IMR-90 (cell line): ENCODE results near the gene PLOD1. TPM values are rescaled to one million over a fixed set of nuclear protein-coding genes. Genes with fewer than 3 reads are reported as not detected.

ENCODE experiments used
- ATAC-seq: fragments of 200-7000 bp; cut with Tn5 transposase; 2 replicates; pipeline ENCODE4 v1.9.1; 2020; ENCODE audit warnings: low read depth, mild to moderate bottlenecking, moderate library complexity
- BruUV-seq: library from RNA; stranded (reverse); fragments of 400-500 nt; replicated peaks from 2 replicates; lab custom pipeline; 2021; lab: Mats Ljungman, UMichigan
- CTCF ChIA-PET: fragments of 300-600 bp; formaldehyde crosslinking; extraction: SDS; loops from one replicate; lab custom pipeline; 2021; ENCODE audit warnings: antibody characterized with exemption; lab: Yijun Ruan, JAX
- POLR2A ChIA-PET: fragments of 300-600 bp; sonication (Branson Sonifier 250); formaldehyde crosslinking; loops from one replicate; lab custom pipeline; 2022; ENCODE audit warnings: antibody characterized with exemption; ENCODE audit not compliant: unreplicated experiment; lab: Charles Lee
- DNase-seq: peaks from one replicate; pipeline ENCODE4 v3.0.0; 2013
- H2AFZ ChIP-seq: replicated peaks from 2 replicates; pipeline ENCODE3; 2013; ENCODE audit warnings: low read length, mild to moderate bottlenecking; ENCODE audit not compliant: poor library complexity
- H2AK5ac ChIP-seq: 2 replicates; pipeline ENCODE4 v1.6.1; 2013; ENCODE audit warnings: low read depth, low read length, inconsistent platforms
- H2AK9ac ChIP-seq: replicated peaks from 2 replicates; pipeline ENCODE3; 2013; ENCODE audit warnings: mild to moderate bottlenecking, low read depth, low read length, moderate library complexity; ENCODE audit not compliant: poor library complexity
- H2BK120ac ChIP-seq: 2 replicates; pipeline ENCODE4 v1.6.1; 2013; ENCODE audit warnings: low read depth, low read length, inconsistent platforms
- H2BK15ac ChIP-seq: 3 replicates; pipeline ENCODE4 v1.6.1; 2013; ENCODE audit warnings: low read depth, low read length, inconsistent platforms
- H2BK20ac ChIP-seq: 2 replicates; pipeline ENCODE4 v1.6.1; 2013; ENCODE audit warnings: low read depth, mild to moderate bottlenecking, inconsistent platforms, low read length, moderate library complexity
- H2BK5ac ChIP-seq: 2 replicates; pipeline ENCODE4 v1.6.1; 2013; ENCODE audit warnings: mild to moderate bottlenecking, low read depth, low read length, inconsistent platforms; ENCODE audit not compliant: poor library complexity, severe bottlenecking
- H3K14ac ChIP-seq: replicated peaks from 2 replicates; pipeline ENCODE4 v1.6.1; 2013; ENCODE audit warnings: low read depth, low read length, inconsistent platforms
- H3K18ac ChIP-seq: 2 replicates; pipeline ENCODE4 v1.6.1; 2013; ENCODE audit warnings: low read depth, low read length, control low read depth
- H3K23ac ChIP-seq: 2 replicates; pipeline ENCODE4 v1.6.1; 2013; ENCODE audit warnings: low read depth, low read length, inconsistent platforms
- H3K27ac ChIP-seq: 2 replicates; pipeline ENCODE4 v1.5.1; 2013; ENCODE audit warnings: mild to moderate bottlenecking, control low read depth, low read length; ENCODE audit not compliant: insufficient read depth
- H3K27me3 ChIP-seq: 2 replicates; pipeline ENCODE4 v1.6.1; 2013; ENCODE audit warnings: low read length; ENCODE audit not compliant: control insufficient read depth, insufficient read depth
- H3K36me3 ChIP-seq: 2 replicates; pipeline ENCODE4 v1.6.1; 2013; ENCODE audit warnings: low read length, mixed read lengths; ENCODE audit not compliant: control insufficient read depth, insufficient read depth
- H3K4ac ChIP-seq: 2 replicates; pipeline ENCODE4 v1.6.1; 2013; ENCODE audit warnings: low read depth, low read length, inconsistent platforms
- H3K4me1 ChIP-seq: 2 replicates; pipeline ENCODE4 v1.6.1; 2013; ENCODE audit warnings: low read length, mixed read lengths; ENCODE audit not compliant: control insufficient read depth, insufficient read depth
- H3K4me2 ChIP-seq: 2 replicates; pipeline ENCODE4 v1.6.1; 2013; ENCODE audit warnings: low read depth, mild to moderate bottlenecking, control low read depth, low read length, moderate library complexity
- H3K4me3 ChIP-seq: 2 replicates; pipeline ENCODE4 v1.5.1; 2013; ENCODE audit warnings: low read depth, mild to moderate bottlenecking, control low read depth, low read length, moderate library complexity; ENCODE audit not compliant: insufficient read depth
- H3K56ac ChIP-seq: 2 replicates; pipeline ENCODE4 v1.6.1; 2013; ENCODE audit warnings: low read length, inconsistent platforms; ENCODE audit not compliant: insufficient read depth; ENCODE audit errors: extremely low read depth
- H3K79me1 ChIP-seq, 2 experiments: 2 replicates each; pipeline ENCODE4 v1.6.1; 2013; ENCODE audit warnings: low read length in 2 of 2, inconsistent platforms in 1 of 2, low read depth in 1 of 2
- H3K9ac ChIP-seq: 2 replicates; pipeline ENCODE4 v1.6.1; 2013; ENCODE audit warnings: low read depth, low read length, control low read depth
- H3K9me1 ChIP-seq: 2 replicates; pipeline ENCODE4 v1.6.1; 2013; ENCODE audit warnings: low read length, inconsistent platforms; ENCODE audit not compliant: insufficient read depth
- H3K9me3 ChIP-seq: 2 replicates; pipeline ENCODE4 v1.6.1; 2013; ENCODE audit warnings: low read length; ENCODE audit not compliant: control insufficient read depth, insufficient read depth
- H4K20me1 ChIP-seq: 2 replicates; pipeline ENCODE4 v1.6.1; 2013; ENCODE audit warnings: low read length, inconsistent platforms; ENCODE audit not compliant: insufficient read depth
- H4K5ac ChIP-seq: 2 replicates; pipeline ENCODE4 v1.6.1; 2013; ENCODE audit warnings: mild to moderate bottlenecking, low read depth, low read length, control low read depth
- H4K8ac ChIP-seq, 2 experiments: 2 replicates each; pipeline ENCODE4 v1.6.1; 2013; ENCODE audit warnings: low read depth in 2 of 2, low read length in 2 of 2, control low read depth in 1 of 2, inconsistent platforms in 1 of 2
- H4K91ac ChIP-seq: 2 replicates; pipeline ENCODE4 v1.6.1; 2013; ENCODE audit warnings: low read depth, low read length, inconsistent platforms; ENCODE audit not compliant: insufficient read depth
- BHLHE40 ChIP-seq: fragments of 150-350 bp; IDR thresholded peaks from 2 replicates; pipeline ENCODE4 v1.6.1; 2016; ENCODE audit warnings: mild to moderate bottlenecking, low read depth, low read length
- CHD1 ChIP-seq: IDR thresholded peaks from 2 replicates; pipeline ENCODE4 v1.6.1; 2012; ENCODE audit warnings: low read depth, low read length, improper control_type of control experiment
- FOS ChIP-seq: fragments of 150-350 bp; IDR thresholded peaks from 2 replicates; pipeline ENCODE4 v1.6.1; 2016; ENCODE audit warnings: low read depth, low read length
- MAFK ChIP-seq: IDR thresholded peaks from 2 replicates; pipeline ENCODE4 v1.6.1; 2012; ENCODE audit warnings: low read depth, low read length, improper control_type of control experiment
- MXI1 ChIP-seq: IDR thresholded peaks from 2 replicates; pipeline ENCODE4 v1.6.1; 2012; ENCODE audit warnings: low read depth, mild to moderate bottlenecking, low read length, moderate library complexity, borderline replicate concordance
- NFE2L2 ChIP-seq: fragments of 150-350 bp; IDR thresholded peaks from 2 replicates; pipeline ENCODE4 v1.6.1; 2016; ENCODE audit warnings: low read depth, mild to moderate bottlenecking, low read length
- POLR2A ChIP-seq: IDR thresholded peaks from 2 replicates; pipeline ENCODE4 v1.6.1; 2012; ENCODE audit warnings: mild to moderate bottlenecking, low read depth, low read length
- RAD21 ChIP-seq: IDR thresholded peaks from 2 replicates; pipeline ENCODE4 v1.6.1; 2012; ENCODE audit warnings: low read length, improper control_type of control experiment
- RCOR1 ChIP-seq: IDR thresholded peaks from 2 replicates; pipeline ENCODE4 v1.6.1; 2012; ENCODE audit warnings: mild to moderate bottlenecking, low read length, improper control_type of control experiment; ENCODE audit not compliant: insufficient replicate concordance
- RFX5 ChIP-seq: IDR thresholded peaks from 2 replicates; pipeline ENCODE4 v1.8.0; 2012; ENCODE audit warnings: low read depth, mild to moderate bottlenecking, low read length, moderate library complexity
- SMC3 ChIP-seq: fragments of 150-350 bp; IDR thresholded peaks from 2 replicates; pipeline ENCODE4 v1.6.1; 2016; ENCODE audit warnings: low read depth, mild to moderate bottlenecking, antibody characterized with exemption, low read length, moderate library complexity
- WGBS, 2 experiments: methylation state at CpG; one replicate each; pipeline versions ENCODE4 v1.1.5 to v1.1.7; 2013; ENCODE audit warnings: missing lambda C conversion rate in 2 of 2; ENCODE audit not compliant: insufficient read length in 1 of 2; ENCODE audit errors: extremely low coverage in 2 of 2; 5-methylcytosine and 5-hydroxymethylcytosine counted together
- dilution Hi-C: fragments of 300-500 bp; cut with HindIII; formaldehyde crosslinking; loops from one replicate; pipeline ENCODE4 v1.14.3; 2018; ENCODE audit warnings: low sequenced_read_pairs; ENCODE audit not compliant: unreplicated experiment
- in situ Hi-C: fragments of 300-500 bp; cut with MboI; formaldehyde crosslinking; loops from 3 replicates; pipeline ENCODE4 v1.14.3; 2019; ENCODE audit warnings: low sequenced_read_pairs, inconsistent platforms, mixed read lengths
- intact Hi-C: fragments of 100-400 bp; cut with micrococcal nuclease; formaldehyde crosslinking; loops from 2 replicates; pipeline ENCODE4 v1.10.0; 2022
- polyA plus RNA-seq, 3 experiments: library from polyadenylated mRNA; depleted of rRNA; stranded (reverse); fragments of >200 nt; gene quantifications; 2 replicates each; pipeline ENCODE4 v1.2.3, GENCODE V29; 2012; ENCODE audit warnings: low replicate concordance in 1 of 3
- total RNA-seq: library from RNA; depleted of rRNA; stranded (reverse); fragments of >200 nt; gene quantifications from 2 replicates; pipeline ENCODE4 v1.2.3, GENCODE V29; 2012
- TF ChIP-seq, protein P1 (sequence below): fragments of 150-350 bp; IDR thresholded peaks from 2 replicates; pipeline ENCODE4 v1.6.1; 2017; ENCODE audit warnings: mild to moderate bottlenecking, antibody characterized with exemption, low read length, low read depth
- TF ChIP-seq, protein P2 (sequence below): conservative IDR thresholded peaks from 2 replicates; pipeline ENCODE4 v1.5.1; 2012; ENCODE audit warnings: mild to moderate bottlenecking, low read depth, low read length, improper control_type of control experiment
- TF ChIP-seq, protein P3 (sequence below): fragments of 150-350 bp; IDR thresholded peaks from 2 replicates; pipeline ENCODE4 v1.6.1; 2016; ENCODE audit warnings: low read depth, mild to moderate bottlenecking, low read length, moderate library complexity, borderline replicate concordance

The PLOD1 gene
- total and polyA plus RNA-seq, 2 of the 4 experiments (the other 2 are of a cell fraction): 283 to 609 TPM

GRCh38 chr1:12019858-12020509, 85.5 kb downstream of the PLOD1 start:
- peak overlapping the region; percentile 62 for H3K9ac ChIP-seq
- peak overlapping the region; percentile 63; the same call in 1 of the 2 replicates for H4K91ac ChIP-seq
- no peaks in the 10 kb centered on the region for H3K9me1 ChIP-seq
- H2AFZ ChIP-seq: peak overlapping the region; percentile 97
- WGBS, 2 experiments: 3% methylated on average over 5 of the region's 12 CpGs; no CpG with 5 or more reads in 1 of the 2 experiments
- no peaks in the 10 kb centered on the region; the same call in 1 of the 2 replicates for H4K20me1 ChIP-seq
- in situ Hi-C loops (no loop called here), dilution Hi-C loops (no loop called here), intact Hi-C loops (loop anchor here (1.0 to 5.0 kb wide), 2 partner anchors 59 to 187 kb away; no protein-coding TSS in a partner anchor)
- H3K9me3 ChIP-seq: no peaks in the 10 kb centered on the region
- no peak overlapping the region for H2BK120ac ChIP-seq
- H4K8ac ChIP-seq: peak overlapping the region; percentile 56 to 63; a peak in 2 of 4 replicates
- peak overlapping the region; percentile 73; the same call in 1 of the 2 replicates for H3K14ac ChIP-seq
- H3K4me2 ChIP-seq: peak overlapping the region; percentile 91
- no peak overlapping the region for H2BK15ac ChIP-seq
- peaks cover 0 to 20% of the 10 kb centered on the region in 2 experiments; a peak in 3 of 4 replicates for H3K79me1 ChIP-seq
- H4K5ac ChIP-seq: peak overlapping the region; percentile 2; the same call in 1 of the 2 replicates
- ATAC-seq (peak; percentile 3; the same call in 1 of the 2 replicates), DNase-seq (peak; percentile 10)
- ChIA-PET POLR2A (no interaction called here), CTCF (interaction anchor here (0.5 kb wide), 1 partner anchor 189 kb away, joined by 3 read pairs; no protein-coding TSS in a partner anchor)
- H3K4me3 ChIP-seq: peak overlapping the region; percentile 63
- H3K27me3 ChIP-seq: no peaks in the 10 kb centered on the region
- no peak overlapping the region for H2AK5ac ChIP-seq
- peak overlapping the region; percentile 29 for H3K56ac ChIP-seq
- no peak overlapping the region for H2BK5ac ChIP-seq
- BruUV-seq: no TSS peak
- no peaks in the 10 kb centered on the region for H3K4me1 ChIP-seq
- H2BK20ac ChIP-seq: no peak overlapping the region
- H3K36me3 ChIP-seq: peaks cover 14% of the 10 kb centered on the region; the same call in 1 of the 2 replicates
- peak overlapping the region; percentile 95 for H2AK9ac ChIP-seq
- peak overlapping the region; percentile 31 for H3K27ac ChIP-seq
- H3K4ac ChIP-seq: 0 out of 2 replicates have a peak overlapping the region, but pooled peaks have one; percentile 38
- H3K23ac ChIP-seq: peak overlapping the region; percentile 72
- H3K18ac ChIP-seq: no peak overlapping the region; the same call in 1 of the 2 replicates
- TF ChIP-seq POLR2A (no peak), MAFK (no peak), RAD21 (no peak), NFE2L2 (no peak), FOS (no peak), MXI1 (no peak), SMC3 (no peak), RFX5 (no peak), RCOR1 (no peak), BHLHE40 (no peak), CHD1 (no peak)
- TF ChIP-seq, protein P1, sequence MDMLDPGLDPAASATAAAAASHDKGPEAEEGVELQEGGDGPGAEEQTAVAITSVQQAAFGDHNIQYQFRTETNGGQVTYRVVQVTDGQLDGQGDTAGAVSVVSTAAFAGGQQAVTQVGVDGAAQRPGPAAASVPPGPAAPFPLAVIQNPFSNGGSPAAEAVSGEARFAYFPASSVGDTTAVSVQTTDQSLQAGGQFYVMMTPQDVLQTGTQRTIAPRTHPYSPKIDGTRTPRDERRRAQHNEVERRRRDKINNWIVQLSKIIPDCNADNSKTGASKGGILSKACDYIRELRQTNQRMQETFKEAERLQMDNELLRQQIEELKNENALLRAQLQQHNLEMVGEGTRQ: no peak
- TF ChIP-seq, protein P2, sequence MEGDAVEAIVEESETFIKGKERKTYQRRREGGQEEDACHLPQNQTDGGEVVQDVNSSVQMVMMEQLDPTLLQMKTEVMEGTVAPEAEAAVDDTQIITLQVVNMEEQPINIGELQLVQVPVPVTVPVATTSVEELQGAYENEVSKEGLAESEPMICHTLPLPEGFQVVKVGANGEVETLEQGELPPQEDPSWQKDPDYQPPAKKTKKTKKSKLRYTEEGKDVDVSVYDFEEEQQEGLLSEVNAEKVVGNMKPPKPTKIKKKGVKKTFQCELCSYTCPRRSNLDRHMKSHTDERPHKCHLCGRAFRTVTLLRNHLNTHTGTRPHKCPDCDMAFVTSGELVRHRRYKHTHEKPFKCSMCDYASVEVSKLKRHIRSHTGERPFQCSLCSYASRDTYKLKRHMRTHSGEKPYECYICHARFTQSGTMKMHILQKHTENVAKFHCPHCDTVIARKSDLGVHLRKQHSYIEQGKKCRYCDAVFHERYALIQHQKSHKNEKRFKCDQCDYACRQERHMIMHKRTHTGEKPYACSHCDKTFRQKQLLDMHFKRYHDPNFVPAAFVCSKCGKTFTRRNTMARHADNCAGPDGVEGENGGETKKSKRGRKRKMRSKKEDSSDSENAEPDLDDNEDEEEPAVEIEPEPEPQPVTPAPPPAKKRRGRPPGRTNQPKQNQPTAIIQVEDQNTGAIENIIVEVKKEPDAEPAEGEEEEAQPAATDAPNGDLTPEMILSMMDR: no peak
- TF ChIP-seq, protein P3, sequence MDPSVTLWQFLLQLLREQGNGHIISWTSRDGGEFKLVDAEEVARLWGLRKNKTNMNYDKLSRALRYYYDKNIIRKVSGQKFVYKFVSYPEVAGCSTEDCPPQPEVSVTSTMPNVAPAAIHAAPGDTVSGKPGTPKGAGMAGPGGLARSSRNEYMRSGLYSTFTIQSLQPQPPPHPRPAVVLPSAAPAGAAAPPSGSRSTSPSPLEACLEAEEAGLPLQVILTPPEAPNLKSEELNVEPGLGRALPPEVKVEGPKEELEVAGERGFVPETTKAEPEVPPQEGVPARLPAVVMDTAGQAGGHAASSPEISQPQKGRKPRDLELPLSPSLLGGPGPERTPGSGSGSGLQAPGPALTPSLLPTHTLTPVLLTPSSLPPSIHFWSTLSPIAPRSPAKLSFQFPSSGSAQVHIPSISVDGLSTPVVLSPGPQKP: no peak
